T1000 (cell line): ENCODE data around the gene ROCK2.
"Not testable (repeated sequence)": the region's sequence is repeated elsewhere in the genome, so short reads cannot be mapped to it uniquely, and the experiment has no call there.

Experiments
- DNase-seq: peaks from one replicate; lab custom pipeline; 2025; ENCODE audit warnings: mixed read lengths; lab: John Stamatoyannopoulos, UW

ROCK2 gene

DNA sequence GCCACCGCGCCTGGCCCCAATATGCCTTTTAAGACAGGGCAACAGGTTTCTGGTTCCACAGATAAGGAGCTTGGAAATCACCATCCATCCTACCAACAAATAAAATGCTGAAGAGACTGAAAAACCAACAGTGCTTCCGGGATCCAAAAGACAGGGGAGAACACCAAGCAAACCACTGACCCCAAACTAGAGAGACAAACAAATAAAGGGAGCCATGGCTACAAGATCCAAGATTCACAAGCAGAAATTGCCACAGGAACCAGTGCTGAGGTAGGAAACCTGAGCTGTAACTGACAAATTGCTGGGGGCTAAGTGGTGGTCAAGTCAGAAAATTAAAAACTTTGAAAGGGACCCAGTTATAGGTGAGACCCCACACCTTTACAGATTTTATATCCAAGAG, 76.5 kb downstream of the ROCK2 start:
- DNase-seq, result no peak

DNA sequence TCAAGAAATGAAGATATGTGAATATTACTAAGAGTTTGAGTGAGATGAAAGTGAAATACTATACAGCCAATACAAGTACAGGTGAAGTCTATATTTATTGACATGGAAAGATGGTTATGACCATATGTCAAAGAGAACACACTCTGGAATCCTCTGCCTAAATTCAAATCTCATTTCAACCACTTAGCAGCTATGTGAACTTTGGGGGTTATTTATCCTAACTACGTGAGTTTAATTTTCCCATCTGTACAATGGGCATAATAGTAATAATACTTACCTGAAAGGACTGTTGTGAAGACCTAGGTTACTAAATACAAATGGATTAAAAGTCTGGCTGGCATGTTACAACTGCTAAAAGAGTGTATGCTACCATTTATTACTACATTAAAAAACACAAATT, 79.6 kb downstream of the ROCK2 start:
- DNase-seq, result no peak

DNA sequence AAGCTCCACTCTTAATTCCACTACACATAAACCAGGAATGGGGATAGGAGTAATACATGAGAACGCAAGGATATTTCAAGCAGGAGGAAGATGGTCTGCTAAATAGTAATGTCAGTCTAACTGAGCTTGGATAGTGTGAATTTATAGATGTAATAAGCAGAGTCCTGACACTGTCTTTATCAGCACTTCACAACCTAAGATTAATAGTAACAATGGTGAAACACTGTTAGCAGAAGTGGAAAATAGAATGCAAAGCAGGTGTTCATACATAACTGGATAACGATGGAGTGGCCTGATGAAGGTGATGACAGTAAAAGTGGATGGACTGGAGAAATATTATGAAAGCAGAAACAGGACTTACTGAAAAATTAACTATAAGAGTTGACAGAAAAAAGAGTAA, 80.4 kb downstream of the ROCK2 start:
- DNase-seq, result no peak

DNA sequence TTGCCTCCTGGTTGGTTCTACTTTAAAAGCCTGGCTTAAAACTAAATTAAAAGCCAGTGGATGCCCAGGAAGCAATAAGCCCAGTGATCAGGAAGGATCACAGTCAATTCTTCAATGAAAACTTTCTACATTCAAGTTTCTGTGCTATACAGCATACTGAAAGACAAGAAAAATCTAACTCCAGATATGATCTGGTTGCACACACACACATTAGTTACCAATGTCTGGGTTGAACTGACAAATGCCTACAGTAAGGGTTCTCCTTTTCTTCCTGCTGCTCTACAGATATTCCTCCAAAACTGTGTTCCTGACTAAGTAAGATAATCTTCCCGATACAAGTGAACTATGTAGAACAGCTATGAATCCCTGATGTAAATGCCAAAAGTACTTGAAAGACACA, 81.3 kb downstream of the ROCK2 start:
- DNase-seq, result no peak

DNA sequence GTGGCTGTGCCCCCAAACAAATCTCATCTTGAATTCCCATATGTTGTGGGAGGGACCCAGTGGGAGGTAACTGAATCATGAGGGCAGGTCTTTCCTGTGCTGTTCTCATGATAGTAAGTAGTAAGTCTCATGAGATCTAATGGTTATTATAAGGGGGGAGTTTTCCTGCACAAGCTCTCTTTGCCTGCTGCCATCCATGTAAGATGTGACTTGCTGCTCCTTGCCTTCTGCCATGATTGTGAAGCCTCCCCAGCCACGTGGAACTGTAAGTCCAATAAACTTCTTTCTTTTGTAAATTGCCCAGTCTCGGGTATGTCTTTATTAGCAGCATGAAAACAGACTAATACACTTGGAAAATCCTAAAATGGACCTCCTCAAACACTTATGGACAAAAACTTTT, 82.0 kb downstream of the ROCK2 start:
- not testable (repeated sequence) for DNase-seq

DNA sequence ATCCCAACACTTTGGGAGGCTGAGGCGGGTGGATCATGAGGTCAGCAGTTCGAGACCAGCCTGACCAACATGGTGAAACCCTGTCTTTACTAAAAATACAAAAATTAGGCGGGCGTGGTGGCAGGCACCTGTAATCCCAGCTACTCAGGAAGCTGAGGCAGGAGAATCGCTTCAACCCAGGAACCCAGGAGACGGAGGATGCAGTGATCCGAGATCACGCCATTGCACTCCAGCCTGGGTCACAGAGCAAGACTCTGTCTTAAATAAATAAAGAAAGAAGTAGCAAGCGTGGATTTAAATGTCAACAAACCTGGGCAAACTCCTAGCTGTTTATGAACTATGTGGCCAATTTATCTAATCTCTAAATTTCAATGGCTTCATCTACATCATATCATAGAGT, 82.9 kb downstream of the ROCK2 start:
- not testable (repeated sequence) for DNase-seq

DNA sequence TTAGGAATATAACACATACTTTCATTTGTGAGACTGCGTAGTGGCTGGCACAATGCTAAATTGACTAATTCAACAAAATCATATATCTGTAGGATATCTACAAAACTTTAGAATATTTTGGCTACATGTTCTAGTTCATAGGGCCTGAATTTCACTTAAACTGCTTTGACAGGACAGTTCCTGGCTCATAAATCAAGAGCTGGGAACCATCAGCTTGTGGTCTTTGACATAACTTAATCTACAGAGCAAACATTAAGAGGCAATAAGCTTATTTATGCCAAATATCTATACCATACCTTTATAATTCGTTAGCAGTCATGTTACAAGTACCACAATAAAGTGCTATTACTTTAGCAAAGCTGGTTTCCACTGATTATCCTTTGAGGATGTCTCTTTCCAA, 83.5 kb downstream of the ROCK2 start:
- no peak for DNase-seq

DNA sequence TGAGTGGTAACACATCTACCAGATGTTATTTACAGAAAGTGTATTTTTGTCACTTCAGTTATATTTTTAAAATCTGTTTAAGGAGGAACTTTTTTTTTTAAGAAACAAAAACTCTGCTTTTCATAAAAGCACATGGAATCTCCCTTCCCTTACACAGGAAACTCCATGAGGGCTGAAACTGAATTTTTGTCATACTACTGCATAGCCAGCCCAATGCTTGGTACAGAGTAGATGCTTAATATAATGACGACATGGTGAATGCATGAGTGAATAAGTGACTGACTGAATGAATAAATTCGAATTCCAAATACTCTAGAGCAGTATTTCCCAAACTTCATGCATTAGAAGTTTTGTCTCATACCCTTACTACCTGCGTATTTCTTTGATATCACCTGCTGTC, 86.5 kb downstream of the ROCK2 start:
- DNase-seq, result no peak

DNA sequence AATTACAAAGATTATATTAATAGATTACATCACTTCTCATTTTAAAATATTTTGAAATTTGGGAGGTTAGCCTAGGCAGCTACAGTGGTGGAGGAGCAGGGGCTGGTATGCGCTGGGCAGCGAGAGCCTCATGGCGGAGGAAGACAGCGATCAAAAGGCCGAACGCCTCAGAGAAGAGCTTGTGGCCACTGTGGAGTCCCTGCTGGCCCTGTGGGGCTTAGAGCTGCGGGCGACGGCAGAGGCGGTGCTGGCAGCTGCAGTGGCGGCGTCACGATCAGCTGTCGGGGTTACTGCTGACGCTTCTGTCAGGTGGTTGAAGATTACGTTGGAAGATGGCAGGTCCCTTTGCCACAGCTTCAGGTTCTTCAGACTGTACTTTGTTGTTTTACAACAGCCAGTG, 87.4 kb downstream of the ROCK2 start:
- no peak for DNase-seq

DNA sequence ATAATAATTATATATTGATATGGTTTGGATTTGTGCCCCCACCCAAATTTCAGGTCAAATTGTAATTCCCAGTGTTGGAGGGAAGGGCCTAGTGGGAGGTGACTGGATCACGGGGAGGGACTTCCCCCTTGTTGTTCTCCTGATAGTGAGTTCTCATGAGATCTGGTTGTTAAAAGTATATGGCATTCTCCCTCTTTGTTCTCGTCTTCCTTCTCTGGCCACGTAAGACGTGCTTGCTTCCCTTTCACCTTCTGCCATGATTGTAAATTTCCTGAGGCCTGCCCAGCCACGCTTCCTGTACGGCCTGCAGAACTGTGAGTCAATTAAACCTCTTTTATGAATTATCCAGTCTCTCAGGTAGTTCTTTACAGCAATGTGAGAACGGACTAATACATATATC, 88.3 kb downstream of the ROCK2 start:
- no peak for DNase-seq

DNA sequence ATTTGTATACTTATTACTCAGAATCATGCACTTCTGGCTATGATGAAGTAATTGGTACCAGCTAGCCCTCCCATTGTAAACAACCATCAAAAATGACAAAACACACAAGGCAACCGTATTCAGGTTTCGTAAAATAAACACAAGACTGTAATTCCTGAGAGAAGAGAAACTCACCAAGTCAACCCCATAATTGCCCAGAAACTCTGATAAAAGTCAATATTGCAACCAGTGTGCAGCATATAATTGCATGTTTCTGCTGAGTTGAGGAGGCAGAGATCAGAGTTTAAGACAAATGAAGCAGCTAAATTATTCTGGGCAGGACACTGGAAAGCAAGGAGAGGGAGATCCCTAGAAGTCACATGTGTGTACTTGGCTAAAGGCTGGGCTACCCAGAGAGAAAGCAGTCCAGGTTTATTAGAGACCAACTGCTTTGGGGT, 90.3 kb downstream of the ROCK2 start:
- DNase-seq, result no peak

DNA sequence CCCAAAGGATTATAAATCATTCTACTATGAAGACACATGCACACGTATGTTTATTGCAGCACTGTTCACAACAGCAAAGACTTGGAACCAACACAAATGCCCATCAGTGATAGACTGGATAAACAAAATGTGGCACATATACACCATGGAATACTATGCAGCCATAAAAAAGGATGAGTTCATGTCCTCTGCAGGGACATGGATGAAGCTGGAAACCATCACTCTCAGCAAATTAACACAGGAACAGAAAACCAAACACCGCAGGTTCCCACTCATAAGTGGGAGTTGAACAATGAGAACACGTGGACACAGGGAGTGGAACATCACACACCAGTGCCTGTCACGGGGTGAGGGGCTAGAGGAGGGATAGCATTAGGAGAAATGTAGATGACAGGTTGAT, 92.0 kb downstream of the ROCK2 start:
- not testable (repeated sequence) for DNase-seq

DNA sequence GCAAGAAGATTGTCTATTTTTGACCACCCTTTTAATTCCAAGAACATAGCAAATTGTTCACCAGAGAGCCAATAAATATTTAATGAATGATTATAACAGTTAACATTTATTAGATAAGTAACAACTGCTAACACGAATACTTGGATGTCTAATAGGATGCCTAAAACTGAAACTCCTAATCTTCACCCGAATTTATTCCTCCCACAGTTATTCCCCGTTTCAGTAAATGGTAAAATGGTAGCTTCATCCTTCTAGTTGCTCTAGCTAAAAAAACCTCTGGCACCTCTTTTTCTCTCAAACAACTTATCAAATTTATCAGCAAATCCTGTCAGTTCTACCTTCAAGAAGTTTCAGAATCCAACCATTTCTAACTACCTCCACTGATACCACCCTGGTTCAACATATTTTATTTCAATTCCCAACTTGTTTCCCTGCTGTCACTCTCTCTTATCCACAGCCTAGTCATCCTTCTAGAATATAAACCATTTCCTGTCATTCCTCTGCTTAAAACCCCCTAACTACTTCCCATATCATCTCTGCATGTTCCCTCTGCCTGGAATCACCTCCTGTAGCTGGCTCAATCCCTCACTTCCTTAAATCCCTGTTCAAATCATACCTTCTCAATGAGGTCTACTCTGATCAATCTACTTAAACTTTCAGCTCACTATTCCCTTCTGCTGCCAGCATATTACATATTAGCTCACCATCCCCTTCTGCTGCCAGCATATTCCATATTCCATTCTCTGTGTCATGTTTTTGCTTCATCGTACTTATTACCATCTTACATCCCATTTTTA, 93.8 kb downstream of the ROCK2 start:
- no peak for DNase-seq

DNA sequence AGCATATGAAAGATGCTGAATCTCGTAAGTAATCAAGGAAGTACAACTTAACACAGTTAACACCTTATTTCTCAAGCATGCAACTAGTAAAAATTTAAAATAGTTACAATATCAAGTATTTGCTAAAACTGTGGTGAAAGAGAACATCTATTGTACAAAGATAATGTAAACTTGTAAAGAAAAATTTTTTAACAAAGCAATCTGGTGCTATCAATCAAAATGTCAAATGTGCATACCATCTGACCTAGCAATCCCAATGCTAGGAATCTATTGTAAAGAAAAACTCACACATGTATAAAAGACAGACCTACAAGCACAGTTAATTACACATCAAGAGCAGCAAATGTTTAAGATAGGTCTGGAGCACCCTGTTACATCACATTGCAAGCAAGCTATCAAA, 99.1 kb downstream of the ROCK2 start:
- DNase-seq, result no peak

DNA sequence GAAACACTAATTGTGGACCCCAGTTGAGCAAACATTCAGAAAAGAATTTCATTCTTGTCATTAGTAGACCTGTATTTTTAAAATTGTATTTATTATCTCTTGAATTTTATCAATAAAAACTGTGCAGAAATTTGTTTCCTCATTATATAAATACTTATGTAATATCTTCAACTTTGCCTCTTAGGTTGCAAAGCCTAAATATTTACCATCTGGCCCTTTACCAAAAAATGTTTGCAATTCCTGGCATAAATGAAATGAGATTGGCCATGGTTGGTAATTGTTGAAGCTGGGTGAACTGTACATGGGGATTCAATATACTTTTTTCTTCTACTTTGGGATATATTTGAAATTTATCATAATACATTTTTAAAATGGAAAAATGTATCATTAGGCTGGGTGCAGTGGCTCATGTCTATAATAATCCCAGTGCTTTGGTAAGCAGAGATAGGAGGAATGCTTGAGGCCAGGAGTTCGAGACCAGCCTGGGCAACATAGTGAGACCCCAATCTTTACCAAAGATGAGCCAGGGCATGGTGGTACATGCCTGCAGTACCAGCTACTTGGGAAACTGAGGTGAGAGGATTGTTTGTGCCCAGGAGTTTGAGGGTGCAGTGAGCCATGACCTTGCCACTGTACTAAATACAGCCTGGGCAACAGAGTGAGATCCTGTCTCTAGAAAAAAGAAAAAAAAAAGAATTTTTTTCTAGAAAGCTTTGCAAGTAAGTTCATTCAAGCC, 100.2 kb downstream of the ROCK2 start:
- DNase-seq, result no peak

DNA sequence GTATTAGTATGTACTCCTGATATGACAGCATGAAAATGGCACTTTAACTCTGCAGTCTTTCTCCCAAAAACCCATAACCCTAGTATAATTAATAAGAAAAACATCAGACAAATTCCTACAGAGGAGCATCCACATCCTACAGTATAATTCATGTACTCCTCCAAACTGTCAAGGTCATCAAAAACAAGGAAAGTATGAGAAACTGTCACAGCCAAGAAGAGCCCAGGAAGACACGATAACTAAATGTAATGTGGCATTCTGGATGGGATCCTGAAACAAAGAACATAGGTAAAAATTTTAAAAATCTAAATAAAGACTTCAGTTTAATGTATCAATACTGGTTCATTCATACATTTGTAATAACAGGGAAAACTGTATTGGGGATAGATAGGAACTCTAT, 100.9 kb downstream of the ROCK2 start:
- DNase-seq, result no peak

DNA sequence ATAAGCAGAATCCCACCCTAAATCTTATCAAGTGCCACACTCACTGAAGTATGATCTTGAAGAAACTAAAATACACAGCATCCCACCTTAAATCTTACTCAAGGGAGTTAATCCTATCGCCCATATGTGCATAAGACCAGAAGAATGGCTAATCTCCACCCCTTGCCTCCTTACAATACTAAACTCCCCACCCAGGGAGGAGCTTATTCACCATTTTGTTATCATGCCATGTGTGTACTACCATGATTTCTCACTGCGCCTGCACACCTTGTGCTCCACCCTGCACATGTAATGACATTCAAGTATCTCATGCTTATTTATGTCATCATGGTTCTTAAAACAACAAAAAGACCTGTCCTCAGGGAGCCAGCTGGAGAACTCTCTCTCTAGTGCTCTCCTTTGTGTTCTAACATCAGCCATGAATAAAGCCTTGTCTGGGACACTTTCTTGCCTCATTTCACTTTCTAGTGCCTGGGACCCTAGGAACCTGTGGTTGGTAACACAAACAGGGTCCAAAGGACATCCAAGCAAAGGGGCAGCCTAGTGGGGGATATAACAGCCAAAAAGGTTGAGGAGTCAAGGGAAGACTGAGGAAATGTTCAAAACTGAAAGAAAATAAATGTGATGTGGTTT, 101.8 kb downstream of the ROCK2 start:
- DNase-seq, result no peak

DNA sequence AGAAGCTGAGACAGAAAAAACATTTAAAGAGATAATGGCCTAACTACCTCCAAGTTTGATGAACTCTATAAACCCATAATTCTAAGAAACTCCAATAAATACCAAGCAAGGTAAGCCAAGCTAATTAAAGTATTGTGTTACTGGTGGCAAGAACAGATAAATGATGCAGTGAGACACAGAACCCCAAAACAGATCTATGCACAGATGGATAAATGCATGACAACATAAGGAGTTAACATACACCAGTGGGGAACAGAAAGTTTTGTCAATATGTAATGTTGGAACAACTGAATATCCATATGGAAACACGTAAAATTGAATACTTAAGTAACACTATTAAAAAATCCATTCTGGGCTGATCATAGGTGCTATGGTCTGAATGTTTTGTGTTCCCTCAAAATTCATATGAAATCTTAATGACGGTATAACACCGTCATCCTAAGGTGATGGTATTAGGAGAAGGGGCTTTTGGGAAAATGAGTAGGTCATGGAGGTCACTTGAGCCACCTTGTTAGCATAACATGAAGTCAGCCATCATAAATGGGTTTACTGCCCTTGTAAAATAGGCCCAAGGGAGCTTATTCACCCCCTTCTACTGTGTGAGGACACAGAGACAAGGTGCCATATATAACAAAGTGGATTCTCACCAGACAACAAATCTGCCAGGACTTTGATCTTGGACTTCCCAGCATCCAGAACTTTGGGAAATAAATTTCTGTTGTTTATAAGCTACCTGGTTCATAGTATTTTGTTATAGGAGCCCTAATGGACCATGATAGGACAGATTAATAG, 102.8 kb downstream of the ROCK2 start:
- DNase-seq, result no peak

DNA sequence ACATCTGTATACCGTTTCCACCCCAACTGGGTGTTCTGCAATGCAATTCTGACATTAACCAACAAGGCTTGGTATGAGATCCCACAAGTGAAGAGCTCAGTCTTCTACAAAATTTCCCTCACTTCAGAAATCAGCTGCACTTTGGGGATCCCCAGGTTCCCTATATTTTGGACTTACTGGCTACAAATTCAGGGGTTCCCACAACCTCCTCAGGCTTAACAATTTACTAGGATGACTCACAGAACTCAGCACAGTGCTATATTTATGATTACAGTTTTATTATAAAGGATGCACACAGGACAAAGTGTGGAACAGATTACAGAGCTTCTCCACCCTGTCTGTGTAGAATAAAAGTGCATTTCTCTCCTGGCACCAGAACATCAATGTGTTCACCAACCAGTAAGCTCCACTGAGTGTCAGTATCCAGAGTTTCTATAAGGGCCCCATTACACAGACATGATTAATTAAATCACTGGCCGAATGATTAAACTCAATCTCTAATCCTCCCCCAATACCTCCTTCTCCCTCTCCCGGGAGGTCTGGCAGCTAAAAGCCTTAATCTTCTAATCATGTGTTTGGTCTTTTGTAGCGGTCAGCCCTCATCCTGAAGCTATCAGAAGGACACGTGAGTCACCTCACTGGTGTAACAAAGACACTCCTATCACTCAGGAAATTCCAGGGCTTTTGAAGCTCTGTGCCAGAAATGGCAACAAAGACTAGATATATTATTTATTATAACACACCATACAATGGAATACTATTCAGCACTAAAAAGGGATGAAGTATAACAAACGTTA, 104.6 kb downstream of the ROCK2 start:
- DNase-seq, result no peak

DNA sequence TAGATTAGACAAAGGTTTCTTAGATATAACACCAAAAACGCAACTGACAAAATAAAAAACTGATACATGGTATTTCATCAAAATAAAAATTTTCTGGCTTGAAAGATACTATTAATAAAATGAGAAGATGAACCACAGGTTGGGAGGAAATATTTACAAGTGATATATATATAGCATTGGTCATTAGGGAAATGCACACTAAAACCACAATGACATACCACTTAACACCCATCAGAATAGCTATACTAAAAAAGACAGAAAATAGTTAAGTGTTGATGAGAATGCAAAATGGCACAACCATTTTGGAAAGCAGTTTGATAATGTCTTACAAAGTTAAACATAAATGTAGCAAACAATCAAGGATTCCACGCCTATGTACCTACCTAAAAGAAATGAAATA, 105.3 kb downstream of the ROCK2 start:
- DNase-seq, result no peak

DNA sequence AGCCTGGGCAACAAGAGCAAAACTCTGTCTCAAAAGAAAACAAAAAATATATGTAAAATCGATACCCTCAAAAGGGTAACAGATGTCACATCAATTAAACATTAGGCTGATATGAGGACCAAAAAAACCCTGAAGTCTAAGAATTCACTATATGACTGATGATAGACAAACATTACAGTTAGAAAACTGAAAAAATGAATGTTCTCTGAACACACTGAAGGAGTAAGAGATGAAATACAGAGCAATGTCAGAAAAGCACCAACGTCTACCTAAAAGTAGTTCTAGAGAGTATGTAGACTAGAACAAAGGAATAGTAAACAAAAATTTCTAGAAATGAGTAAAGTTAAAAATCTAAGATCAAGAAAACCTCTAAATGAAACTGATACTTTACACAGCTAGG, 107.3 kb downstream of the ROCK2 start:
- no peak for DNase-seq
